ENCODE results near the gene MYL2. TPM values are rescaled to one million over a fixed set of nuclear protein-coding genes. Genes with fewer than 3 reads are reported as not detected.

The MYL2 gene
- total RNA-seq, 5 donors from 2014 or later (not counting 1 experiment from before 2014, with no cell fraction given), result not detected

DNA sequence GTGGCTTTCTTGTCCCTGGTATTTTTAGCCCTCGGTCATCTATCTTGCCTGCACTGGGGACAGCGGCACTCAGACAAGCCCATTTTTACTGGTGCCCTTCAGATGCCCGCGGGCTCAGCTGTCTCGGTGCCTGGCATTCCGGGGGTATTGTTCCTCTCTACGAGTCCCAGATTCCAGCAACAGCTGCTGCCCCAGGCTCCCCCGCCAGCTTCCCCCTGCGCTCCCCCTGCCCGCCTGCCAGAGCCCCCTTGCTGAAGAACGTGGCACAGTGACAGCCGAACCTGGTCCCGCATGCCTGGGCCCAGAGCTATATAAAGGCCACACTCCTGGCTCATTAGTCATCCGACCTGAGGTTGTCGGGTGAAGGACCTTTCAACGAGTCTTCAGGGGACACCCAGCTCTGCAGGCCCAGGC, 10.9 kb upstream of the MYL2 start:
- Histone ChIP-seq H3K36me3 (ENCODE audit: control insufficient read depth in 2 of 2, extremely low read depth in 1 of 2, insufficient read depth in 1 of 2, low read length in 1 of 2) (no peaks in the 10 kb centered on the region), H3K4me3 (ENCODE audit: control insufficient read depth in 1 of 2, extremely low read depth in 1 of 2, low read length in 1 of 2) (no peak overlapping the region), H3K27me3 (replicated peaks in 1 of 2; ENCODE audit: control insufficient read depth in 2 of 2, extremely low read depth in 1 of 2, insufficient read depth in 2 of 2, low read length in 1 of 2) (peaks cover 0 to 19% of the 10 kb centered on the region in 2 experiments), H3K9me3 (no peaks in the 10 kb centered on the region), H3K4me1 (ENCODE audit: control insufficient read depth in 1 of 2, extremely low read depth in 1 of 2, insufficient read depth in 2 of 2, low read length in 2 of 2) (no peaks in the 10 kb centered on the region), H3K27ac (ENCODE audit: low read length) (no peak overlapping the region)
- Mint-ChIP-seq H3K27me3 (peaks cover 9 to 12% of the 10 kb centered on the region in 2 donors), H3K27ac (no peak overlapping the region), H3K4me3 (no peak overlapping the region), H3K9me3 (no peaks in the 10 kb centered on the region), H3K36me3 (no peaks in the 10 kb centered on the region), H3K4me1 (no peaks in the 10 kb centered on the region)
- ATAC-seq (replicated peaks in 1 of 4) (no peak), DNase-seq (no peak)
- ChIA-PET CTCF (no interaction called here), POLR2A (no interaction called here)
- WGBS (ENCODE audit: insufficient coverage), result 86% methylated on average over 16 of the region's 16 CpGs

DNA sequence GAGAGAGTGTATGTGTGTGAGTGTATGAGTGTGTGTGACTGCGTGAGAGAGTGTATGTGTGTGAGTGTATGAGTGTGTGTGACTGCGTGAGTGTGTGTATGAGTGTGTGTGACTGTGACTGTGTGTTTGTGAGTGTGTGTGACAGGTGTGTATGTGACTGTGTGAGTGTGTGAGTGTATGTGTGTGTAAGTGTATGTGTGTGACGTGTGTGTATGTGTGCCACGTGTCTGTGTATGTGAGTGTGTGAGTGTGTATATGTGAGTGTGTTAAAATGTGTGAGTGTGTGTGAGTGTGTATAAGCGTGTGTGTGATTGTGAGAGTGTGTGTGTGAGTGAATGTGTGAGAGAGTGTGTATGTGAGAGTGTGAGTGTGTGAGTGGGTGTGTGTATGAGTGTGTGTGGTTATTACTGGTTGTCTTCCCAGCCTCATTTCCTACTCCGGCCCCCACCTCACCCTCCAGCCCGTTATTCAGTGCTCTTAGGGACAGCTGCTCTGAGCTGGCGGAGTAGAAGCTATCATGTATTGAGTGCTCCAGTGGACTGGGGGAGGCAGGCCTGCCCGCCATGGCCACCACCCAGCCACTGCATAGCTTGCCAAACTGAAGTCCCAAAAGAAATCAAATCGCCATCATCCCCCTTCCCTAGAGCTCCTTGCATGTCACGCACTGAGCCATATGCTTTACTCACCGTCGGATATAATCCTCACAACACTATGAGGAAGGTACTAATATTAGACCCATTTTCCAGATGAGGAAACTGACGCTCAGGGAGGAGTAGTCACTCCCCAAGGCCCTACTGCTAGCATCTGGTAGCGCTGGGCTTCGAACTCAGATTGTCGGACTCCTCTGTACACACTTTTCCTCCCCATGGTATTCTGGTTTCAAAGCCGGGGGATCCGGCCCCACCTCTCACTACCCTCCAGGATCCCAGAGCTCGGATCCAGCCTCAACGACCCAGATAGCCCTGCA, 10.3 kb upstream of the MYL2 start:
- no peaks in the 10 kb centered on the region for H3K4me1 Mint-ChIP-seq
- no peak for DNase-seq
- Histone ChIP-seq H3K4me1 (ENCODE audit: control insufficient read depth in 1 of 2, extremely low read depth in 1 of 2, insufficient read depth in 2 of 2, low read length in 2 of 2) (no peaks in the 10 kb centered on the region), H3K36me3 (ENCODE audit: control insufficient read depth in 2 of 2, extremely low read depth in 1 of 2, insufficient read depth in 1 of 2, low read length in 1 of 2) (no peaks in the 10 kb centered on the region), H3K27me3 (replicated peaks in 1 of 2; ENCODE audit: control insufficient read depth in 2 of 2, extremely low read depth in 1 of 2, insufficient read depth in 2 of 2, low read length in 1 of 2) (peaks cover 0 to 16% of the 10 kb centered on the region in 2 experiments), H3K9me3 (no peaks in the 10 kb centered on the region), H3K27ac (ENCODE audit: low read length) (no peak overlapping the region), H3K4me3 (ENCODE audit: control insufficient read depth in 1 of 2, extremely low read depth in 1 of 2, low read length in 1 of 2) (no peak overlapping the region)
- 85% methylated on average over 10 of the region's 21 CpGs for WGBS (ENCODE audit: insufficient coverage)
- no peak for ATAC-seq (replicated peaks in 1 of 4)
- no peak overlapping the region for H3K27ac Mint-ChIP-seq
- H3K9me3 Mint-ChIP-seq, result no peaks in the 10 kb centered on the region
- no peak overlapping the region for H3K4me3 Mint-ChIP-seq
- H3K36me3 Mint-ChIP-seq, result no peaks in the 10 kb centered on the region
- ChIA-PET CTCF (no interaction called here), POLR2A (no interaction called here)
- peaks cover 8 to 13% of the 10 kb centered on the region in 2 donors for H3K27me3 Mint-ChIP-seq

- H3K27me3 ChIP-seq (replicated peaks in 1 of 2; ENCODE audit: control insufficient read depth in 2 of 2, extremely low read depth in 1 of 2, insufficient read depth in 2 of 2, low read length in 1 of 2), result peaks cover 0 to 16% of the 10 kb centered on the region in 2 experiments
- Mint-ChIP-seq H3K27ac (no peak overlapping the region), H3K4me3 (no peak overlapping the region), H3K4me1 (no peaks in the 10 kb centered on the region), H3K9me3 (no peaks in the 10 kb centered on the region), H3K36me3 (no peaks in the 10 kb centered on the region), H3K27me3 (peaks cover 8 to 13% of the 10 kb centered on the region in 2 donors)
- no CpG with 5 or more reads among the region's 1 CpG for WGBS (ENCODE audit: insufficient coverage)
- DNase-seq (no peak), ATAC-seq (replicated peaks in 1 of 4) (no peak)
- POLR2A ChIA-PET, result no interaction called here
- no peaks in the 10 kb centered on the region for H3K9me3 ChIP-seq
- H3K4me1 ChIP-seq (ENCODE audit: control insufficient read depth in 1 of 2, extremely low read depth in 1 of 2, insufficient read depth in 2 of 2, low read length in 2 of 2), result no peaks in the 10 kb centered on the region
- CTCF ChIA-PET, result no interaction called here
- H3K4me3 ChIP-seq (ENCODE audit: control insufficient read depth in 1 of 2, extremely low read depth in 1 of 2, low read length in 1 of 2), result no peak overlapping the region
- H3K27ac ChIP-seq (ENCODE audit: low read length), result no peak overlapping the region
- H3K36me3 ChIP-seq (ENCODE audit: control insufficient read depth in 2 of 2, extremely low read depth in 1 of 2, insufficient read depth in 1 of 2, low read length in 1 of 2), result no peaks in the 10 kb centered on the region
Observed at GRCh38 chr12:110929818-110930217, 9.4 kb upstream of the MYL2 start.

GRCh38 chr12:110928700-110929099, 8.3 kb upstream of the MYL2 start:
- no peak overlapping the region for H3K4me3 ChIP-seq (ENCODE audit: control insufficient read depth in 1 of 2, extremely low read depth in 1 of 2, low read length in 1 of 2)
- no peaks in the 10 kb centered on the region for H3K4me1 ChIP-seq (ENCODE audit: control insufficient read depth in 1 of 2, extremely low read depth in 1 of 2, insufficient read depth in 2 of 2, low read length in 2 of 2)
- ChIA-PET POLR2A (no interaction called here), CTCF (interaction anchor here in 1 of 2 donors (1.0 kb wide), 1 partner anchor 379 kb away, joined by 4 read pairs; no protein-coding TSS in a partner anchor)
- no peak overlapping the region for H3K27ac ChIP-seq (ENCODE audit: low read length)
- Mint-ChIP-seq H3K27me3 (peaks cover 3 to 8% of the 10 kb centered on the region in 2 donors), H3K4me1 (no peaks in the 10 kb centered on the region), H3K9me3 (no peaks in the 10 kb centered on the region), H3K36me3 (no peaks in the 10 kb centered on the region), H3K4me3 (no peak overlapping the region), H3K27ac (no peak overlapping the region)
- DNase-seq, result no peak
- peaks cover 0 to 14% of the 10 kb centered on the region in 2 experiments for H3K27me3 ChIP-seq (replicated peaks in 1 of 2; ENCODE audit: control insufficient read depth in 2 of 2, extremely low read depth in 1 of 2, insufficient read depth in 2 of 2, low read length in 1 of 2)
- WGBS (ENCODE audit: insufficient coverage), result 77% methylated on average over 6 of the region's 7 CpGs
- H3K36me3 ChIP-seq (ENCODE audit: control insufficient read depth in 2 of 2, extremely low read depth in 1 of 2, insufficient read depth in 1 of 2, low read length in 1 of 2), result no peaks in the 10 kb centered on the region
- ATAC-seq (replicated peaks in 1 of 4), result no peak
- H3K9me3 ChIP-seq, result no peaks in the 10 kb centered on the region

DNA sequence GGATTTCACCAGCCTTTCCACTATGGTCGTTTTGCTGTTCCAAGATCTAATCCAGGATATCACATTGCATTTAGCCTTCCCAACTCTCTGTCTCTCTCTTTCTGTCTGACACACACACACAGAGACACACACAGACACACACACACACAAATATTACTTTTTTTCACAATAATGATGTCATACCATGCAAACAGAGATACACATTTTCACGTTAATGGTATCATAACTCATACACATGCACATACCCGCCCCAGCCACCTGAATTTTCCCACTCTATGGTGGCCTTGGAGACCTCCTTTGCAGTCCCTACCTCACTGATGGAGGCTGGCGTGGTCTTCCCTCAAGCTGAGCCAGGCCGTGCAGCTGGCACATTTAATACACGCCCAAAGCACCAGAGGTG, 7.2 kb upstream of the MYL2 start:
- no peak overlapping the region for H3K4me3 ChIP-seq (ENCODE audit: control insufficient read depth in 1 of 2, extremely low read depth in 1 of 2, low read length in 1 of 2)
- POLR2A ChIA-PET, result no interaction called here
- H3K4me1 Mint-ChIP-seq, result no peaks in the 10 kb centered on the region
- H3K36me3 ChIP-seq (ENCODE audit: control insufficient read depth in 2 of 2, extremely low read depth in 1 of 2, insufficient read depth in 1 of 2, low read length in 1 of 2), result no peaks in the 10 kb centered on the region
- WGBS (ENCODE audit: insufficient coverage), result 54% methylated on average over 3 of the region's 6 CpGs
- no peaks in the 10 kb centered on the region for H3K4me1 ChIP-seq (ENCODE audit: control insufficient read depth in 1 of 2, extremely low read depth in 1 of 2, insufficient read depth in 2 of 2, low read length in 2 of 2)
- no peak for DNase-seq
- CTCF ChIA-PET, result no interaction called here
- no peak overlapping the region for H3K27ac ChIP-seq (ENCODE audit: low read length)
- H3K4me3 Mint-ChIP-seq, result no peak overlapping the region
- H3K9me3 Mint-ChIP-seq, result no peaks in the 10 kb centered on the region
- no peak for ATAC-seq (replicated peaks in 1 of 4)
- peaks cover 0 to 9% of the 10 kb centered on the region in 2 experiments for H3K27me3 ChIP-seq (replicated peaks in 1 of 2; ENCODE audit: control insufficient read depth in 2 of 2, extremely low read depth in 1 of 2, insufficient read depth in 2 of 2, low read length in 1 of 2)
- H3K9me3 ChIP-seq, result no peaks in the 10 kb centered on the region
- H3K27me3 Mint-ChIP-seq, result peaks cover 0 to 5% of the 10 kb centered on the region in 2 donors
- no peak overlapping the region for H3K27ac Mint-ChIP-seq
- H3K36me3 Mint-ChIP-seq, result no peaks in the 10 kb centered on the region

- ChIA-PET POLR2A (no interaction called here), CTCF (no interaction called here)
- Histone ChIP-seq H3K4me3 (ENCODE audit: control insufficient read depth in 1 of 2, extremely low read depth in 1 of 2, low read length in 1 of 2) (no peak overlapping the region), H3K27me3 (replicated peaks in 1 of 2; ENCODE audit: control insufficient read depth in 2 of 2, extremely low read depth in 1 of 2, insufficient read depth in 2 of 2, low read length in 1 of 2) (peaks cover 0 to 17% of the 10 kb centered on the region in 2 experiments), H3K27ac (ENCODE audit: low read length) (no peak overlapping the region), H3K36me3 (ENCODE audit: control insufficient read depth in 2 of 2, extremely low read depth in 1 of 2, insufficient read depth in 1 of 2, low read length in 1 of 2) (no peaks in the 10 kb centered on the region), H3K4me1 (ENCODE audit: control insufficient read depth in 1 of 2, extremely low read depth in 1 of 2, insufficient read depth in 2 of 2, low read length in 2 of 2) (no peaks in the 10 kb centered on the region), H3K9me3 (no peaks in the 10 kb centered on the region)
- ATAC-seq (replicated peaks in 1 of 4) (no peak), DNase-seq (no peak)
- no peaks in the 10 kb centered on the region for H3K9me3 Mint-ChIP-seq
- WGBS (ENCODE audit: insufficient coverage), result 82% methylated on average over 9 of the region's 9 CpGs
- H3K27me3 Mint-ChIP-seq, result peaks cover 11% of the 10 kb centered on the region in 2 donors
- no peak overlapping the region for H3K27ac Mint-ChIP-seq
- no peaks in the 10 kb centered on the region for H3K4me1 Mint-ChIP-seq
- no peaks in the 10 kb centered on the region for H3K36me3 Mint-ChIP-seq
- no peak overlapping the region for H3K4me3 Mint-ChIP-seq
Observed at GRCh38 chr12:110923692-110924334, 3.4 kb upstream of the MYL2 start.
